HG03432 (cell line): ENCODE measurements around the gene EEIG2.

Source experiments
- ATAC-seq: cut with Tn5 transposase; IDR thresholded peaks from one replicate; pipeline ENCODE4 v1.9.1; 2021; ENCODE audit warnings: mild to moderate bottlenecking, moderate library complexity; ENCODE audit not compliant: unreplicated experiment

The EEIG2 gene

DNA sequence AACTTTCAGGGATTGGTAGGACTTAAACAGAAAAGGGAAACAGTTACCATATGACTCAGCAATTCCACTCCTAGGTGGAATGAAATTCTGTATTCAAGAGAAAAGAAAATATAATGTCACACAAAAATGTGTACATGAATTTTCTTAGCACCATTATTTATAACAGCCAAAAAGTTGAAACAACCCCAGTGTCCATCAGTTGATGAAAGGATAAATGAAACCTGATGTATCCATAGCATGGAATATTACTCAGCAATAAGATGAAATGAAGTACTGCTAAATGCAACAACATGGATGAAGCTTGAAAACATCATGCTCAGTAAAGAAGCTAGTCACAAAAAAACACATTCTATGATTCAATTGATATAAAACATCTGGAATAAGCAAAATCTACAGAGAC, 15.5 kb downstream of the EEIG2 start:
- ATAC-seq, result no peak

DNA sequence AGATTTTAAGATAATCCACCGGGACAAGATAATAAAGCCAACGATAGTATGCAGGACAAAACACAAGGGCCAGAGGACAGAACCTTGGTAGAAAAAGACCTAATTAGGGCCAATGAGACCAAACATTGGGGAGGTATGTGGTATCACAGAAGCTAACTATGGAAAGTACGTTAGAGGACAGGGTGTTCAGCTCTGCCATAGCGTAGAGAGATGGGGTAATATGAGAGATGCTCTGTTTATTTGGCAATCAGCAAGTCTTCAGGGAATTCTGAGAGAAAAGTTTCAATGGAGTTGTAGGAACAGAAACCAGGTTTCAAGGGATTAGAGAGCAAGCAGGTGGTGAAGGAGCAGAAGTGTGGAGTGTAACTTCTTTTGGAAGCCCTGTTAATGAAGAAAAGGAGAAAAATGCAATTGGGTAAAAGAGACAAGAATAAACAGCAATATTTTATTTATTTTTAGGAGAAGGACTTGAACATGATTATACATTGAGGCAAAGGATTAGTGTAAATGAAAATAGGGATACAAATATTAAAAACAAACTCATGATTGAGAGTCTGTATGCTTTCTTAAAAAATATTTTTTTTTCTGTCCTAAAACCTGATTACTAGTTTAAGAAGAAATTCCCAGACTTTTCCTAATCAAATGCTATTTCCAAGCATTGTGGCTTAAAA, 24.0 kb downstream of the EEIG2 start:
- ATAC-seq, result peak; percentile 14

DNA sequence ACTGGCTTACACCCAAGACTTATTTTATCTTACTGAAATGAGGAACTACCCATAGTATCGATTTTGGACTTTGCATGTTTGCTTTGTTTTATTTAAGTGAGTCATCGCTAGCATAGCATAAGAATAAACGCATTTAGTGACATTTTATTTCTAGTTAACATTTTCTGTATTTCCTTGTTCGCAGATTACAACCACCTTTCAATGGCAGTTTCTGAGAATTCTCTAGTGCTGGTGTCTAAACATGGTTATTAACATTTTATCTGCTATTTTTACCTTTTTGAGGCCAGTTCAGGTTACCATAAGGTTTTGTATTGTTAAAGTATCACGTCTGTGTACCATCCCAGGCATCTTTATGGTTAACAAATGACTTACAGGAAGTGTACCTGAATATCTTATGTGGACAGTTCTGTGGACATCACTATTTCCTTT, 24.5 kb downstream of the EEIG2 start:
- ATAC-seq, result peak; percentile 77

DNA sequence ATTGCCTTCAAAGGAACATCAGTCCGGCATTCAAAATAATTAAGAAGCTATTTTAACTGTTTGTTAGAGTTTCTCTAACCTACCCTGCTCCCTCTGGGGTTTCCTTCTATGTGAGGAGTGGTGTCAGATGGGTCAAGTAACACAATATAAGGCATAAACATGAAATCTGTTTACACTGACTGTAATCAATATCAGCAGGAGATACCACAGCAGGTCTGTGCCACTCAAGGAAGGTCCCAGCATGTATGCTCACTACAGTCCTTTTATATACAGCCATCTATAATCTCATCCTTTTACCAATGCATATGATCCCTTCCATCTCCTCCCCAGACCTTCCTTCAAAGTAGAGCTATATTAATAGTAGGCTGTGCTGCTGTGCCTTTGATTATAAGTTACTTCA, 25.4 kb downstream of the EEIG2 start:
- ATAC-seq, result no peak

DNA sequence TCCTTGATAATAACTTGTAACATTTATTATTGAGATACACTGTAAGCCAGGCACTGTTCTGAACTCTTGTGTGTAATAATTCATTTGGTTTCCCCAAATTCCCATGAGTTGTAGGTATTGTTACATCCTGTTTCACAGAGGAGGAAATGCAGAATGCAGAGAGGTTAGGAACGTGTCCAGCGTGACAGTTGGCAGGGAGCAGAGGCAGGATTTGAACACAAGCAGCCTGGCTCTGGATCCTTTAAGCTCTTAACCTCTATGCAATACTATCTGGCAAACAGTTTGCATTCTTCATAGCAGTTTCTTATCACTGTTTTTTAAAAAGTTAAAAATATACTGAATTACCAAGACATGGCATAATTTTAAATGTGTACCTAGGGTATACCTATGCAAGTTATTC, 30.5 kb downstream of the EEIG2 start:
- ATAC-seq, result no peak

DNA sequence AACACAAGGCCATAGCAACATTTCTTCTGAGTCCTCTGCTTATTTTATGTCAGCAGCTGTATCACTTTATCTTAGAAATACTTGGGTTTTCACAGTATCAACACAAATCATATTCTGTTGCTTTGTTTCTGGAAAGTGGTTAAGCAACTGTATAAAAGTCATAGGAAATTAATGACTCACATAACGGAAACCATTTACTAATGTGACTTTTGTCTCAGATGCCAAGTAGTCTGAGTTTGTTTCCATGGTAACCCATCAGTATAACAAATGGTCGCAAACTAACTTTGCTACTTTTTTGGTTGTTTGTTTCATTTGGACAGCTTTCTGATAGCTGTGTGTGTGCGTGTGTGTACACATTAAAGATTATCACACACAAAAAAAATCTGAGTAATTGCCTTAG, 31.1 kb downstream of the EEIG2 start:
- ATAC-seq, result no peak

DNA sequence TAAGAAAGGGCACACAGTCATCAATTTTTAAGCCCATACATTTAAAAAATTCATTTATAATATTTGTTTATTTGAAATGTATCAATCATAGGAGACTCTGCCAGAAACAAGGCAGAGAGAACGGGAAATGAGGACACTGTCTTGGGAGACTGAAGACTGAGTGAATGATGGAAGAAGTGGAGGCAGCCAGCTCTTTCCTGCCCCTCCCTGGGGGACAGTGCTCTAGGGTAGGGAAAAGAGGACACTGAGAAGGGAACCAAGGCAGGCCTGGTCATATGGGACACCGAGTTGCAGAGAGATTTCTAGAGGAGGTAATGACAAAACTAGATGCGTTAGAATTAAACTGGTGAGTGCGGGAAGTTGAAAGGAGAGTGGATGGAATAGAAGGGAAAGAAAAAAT, 31.6 kb downstream of the EEIG2 start:
- no peak for ATAC-seq

DNA sequence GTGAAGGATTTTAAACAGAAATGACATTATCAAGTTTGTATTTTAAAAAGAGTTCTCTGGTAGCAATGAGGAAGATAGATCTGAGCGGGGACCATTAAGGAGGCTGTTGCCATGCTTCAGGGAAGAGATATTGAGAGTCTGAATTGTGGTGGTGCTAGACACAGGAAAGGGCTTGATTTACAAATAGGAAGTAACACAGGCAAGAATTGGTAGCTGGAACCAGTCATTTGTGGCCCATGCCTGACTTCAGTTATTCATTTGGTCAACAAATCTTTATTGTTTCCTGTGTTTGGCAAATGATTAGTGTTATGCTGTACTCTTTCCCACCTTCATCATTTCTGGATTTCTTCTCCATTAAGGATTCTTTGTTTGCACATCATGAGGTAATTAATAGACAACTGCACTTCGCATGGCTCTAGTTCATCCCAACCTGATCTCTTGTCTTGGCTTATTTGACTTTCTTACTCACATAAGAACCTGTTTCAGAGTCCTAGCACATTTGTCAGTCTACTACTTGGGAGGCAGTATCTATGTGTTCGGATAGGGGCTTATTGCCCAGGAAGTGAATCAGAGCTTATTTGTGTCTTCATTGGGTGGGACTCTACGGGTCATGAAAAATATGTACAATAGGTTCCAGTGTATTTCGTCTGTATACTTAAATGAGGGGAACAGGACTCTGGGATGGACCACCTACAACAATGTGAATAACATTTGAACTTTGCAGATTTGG, 32.3 kb downstream of the EEIG2 start:
- ATAC-seq, result peak; percentile 73

DNA sequence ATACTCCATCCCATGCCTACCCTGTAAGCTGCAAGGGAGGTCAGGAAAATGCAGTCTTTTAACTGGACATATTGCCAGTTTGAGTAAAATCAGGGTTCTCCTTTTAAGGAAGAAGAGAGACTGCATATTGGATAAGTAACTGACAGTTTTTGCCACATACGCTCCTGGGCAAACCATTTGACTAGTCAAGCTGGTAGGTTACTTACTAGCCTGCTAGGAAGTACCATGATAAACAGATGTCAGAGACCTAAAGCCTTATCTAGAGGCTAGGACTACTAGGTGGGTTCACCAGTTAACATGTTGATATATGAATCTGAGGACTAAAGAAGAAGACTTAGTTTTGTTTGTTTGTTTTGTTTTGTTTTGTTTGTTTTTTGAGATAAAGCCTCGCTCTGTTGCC, 33.5 kb downstream of the EEIG2 start:
- no peak for ATAC-seq

DNA sequence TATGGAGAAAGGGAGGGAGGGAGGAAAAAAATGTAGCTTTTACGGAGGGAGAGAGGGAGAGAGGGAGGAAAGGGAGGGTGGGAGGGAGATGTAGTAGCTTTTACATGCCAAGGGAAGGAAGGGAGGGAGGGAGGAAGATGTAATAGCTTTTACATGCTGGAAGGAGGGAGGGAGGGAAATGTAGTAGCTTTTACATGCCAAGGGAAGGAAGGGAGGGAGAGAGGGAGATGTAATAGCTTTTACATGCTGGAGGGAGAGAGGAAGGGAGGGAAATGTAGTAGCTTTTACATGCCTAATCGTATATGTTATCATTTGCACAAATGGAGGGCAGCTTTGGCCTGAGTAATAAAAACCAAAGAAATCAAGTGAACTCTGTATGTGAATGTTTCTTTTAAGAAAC, 35.6 kb downstream of the EEIG2 start:
- ATAC-seq, result no peak

DNA sequence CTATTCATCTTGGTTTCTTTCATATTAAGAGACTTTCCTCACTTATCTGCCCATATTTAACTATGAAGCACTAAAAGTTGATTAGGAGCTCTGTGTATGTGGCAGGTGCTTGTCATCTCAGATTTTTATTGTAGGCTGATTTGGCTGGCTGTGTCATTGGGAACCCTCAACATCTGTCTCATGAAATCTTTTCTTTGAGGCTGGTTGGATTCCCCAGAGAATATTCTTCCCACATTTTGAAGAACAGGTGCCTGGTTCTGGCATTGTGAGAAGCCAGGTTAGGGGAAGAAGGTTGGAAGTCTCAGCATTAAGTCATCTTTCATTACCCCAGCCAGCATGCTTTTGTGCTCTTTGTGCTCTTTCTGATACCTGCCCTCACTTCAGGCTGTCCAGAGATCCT, 37.1 kb downstream of the EEIG2 start:
- no peak for ATAC-seq

DNA sequence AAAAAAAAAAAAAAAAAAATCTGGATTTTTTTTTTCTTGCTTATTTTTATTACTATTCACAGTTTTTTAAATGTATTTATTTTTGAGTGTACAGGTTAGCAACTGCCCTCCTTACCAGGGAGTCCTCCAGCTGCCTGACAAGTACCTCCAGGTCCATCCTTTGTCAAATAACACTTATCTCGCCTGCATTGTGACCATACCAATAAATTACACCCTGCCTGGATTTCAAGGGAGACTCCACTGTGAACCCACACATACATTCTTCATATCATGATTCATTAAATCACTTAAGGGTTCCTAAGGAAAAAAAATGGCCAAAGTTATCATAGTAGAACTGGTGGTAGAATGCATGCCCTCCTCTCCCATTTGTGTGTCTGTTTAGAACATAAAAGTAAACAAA, 38.4 kb downstream of the EEIG2 start:
- no peak for ATAC-seq

DNA sequence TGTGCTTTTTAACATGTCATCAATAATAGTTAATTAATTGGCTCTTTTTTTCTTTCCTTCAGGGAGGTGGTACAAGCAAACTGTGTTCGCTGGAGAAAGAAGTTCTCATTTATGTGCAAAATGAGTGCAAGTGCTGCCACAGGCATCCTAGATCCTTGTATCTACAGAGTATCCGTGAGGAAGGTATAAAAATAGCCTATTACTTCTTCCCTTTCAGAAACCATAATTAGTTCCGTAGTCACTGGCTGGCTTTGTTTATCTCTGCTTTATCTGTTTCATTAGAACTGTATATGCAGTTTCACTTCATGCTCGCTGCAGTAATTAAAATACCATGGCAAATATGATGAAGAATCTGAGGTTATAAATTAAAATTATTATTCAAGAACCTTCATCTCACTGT, 40.6 kb downstream of the EEIG2 start:
- ATAC-seq, result no peak

DNA sequence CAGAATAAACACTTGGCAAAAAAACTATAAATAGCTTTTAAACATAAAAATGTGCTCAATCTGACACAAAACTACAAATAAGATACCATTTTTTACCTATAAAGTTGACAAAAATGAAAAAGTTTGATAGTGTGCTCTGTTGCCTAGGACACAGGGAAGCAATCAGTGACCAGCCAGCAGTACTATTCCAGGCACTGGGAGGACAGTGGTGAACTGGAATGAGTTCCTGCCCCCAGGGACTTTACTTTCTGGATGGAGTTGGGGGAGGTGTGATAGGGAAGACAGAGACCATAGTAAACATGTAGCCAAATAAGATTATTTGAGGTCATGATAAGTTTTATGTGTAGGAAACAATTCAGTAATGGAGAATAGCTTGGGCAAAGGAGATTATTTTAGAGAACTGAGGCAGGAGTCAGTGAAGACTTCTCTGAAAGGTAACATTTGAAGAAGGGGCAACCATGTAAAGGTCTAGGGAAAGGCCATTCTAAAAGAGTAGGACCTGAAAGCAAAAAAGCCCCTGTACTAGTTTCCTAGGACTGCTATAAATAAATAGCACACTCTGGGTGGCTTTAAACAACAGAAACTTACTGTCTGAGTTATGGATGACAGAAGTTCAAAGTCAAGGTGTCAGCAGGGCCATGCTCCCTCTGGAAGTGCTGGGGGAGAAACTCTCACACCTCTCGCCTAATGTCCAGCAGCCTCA, 42.0 kb downstream of the EEIG2 start:
- ATAC-seq, result no peak

DNA sequence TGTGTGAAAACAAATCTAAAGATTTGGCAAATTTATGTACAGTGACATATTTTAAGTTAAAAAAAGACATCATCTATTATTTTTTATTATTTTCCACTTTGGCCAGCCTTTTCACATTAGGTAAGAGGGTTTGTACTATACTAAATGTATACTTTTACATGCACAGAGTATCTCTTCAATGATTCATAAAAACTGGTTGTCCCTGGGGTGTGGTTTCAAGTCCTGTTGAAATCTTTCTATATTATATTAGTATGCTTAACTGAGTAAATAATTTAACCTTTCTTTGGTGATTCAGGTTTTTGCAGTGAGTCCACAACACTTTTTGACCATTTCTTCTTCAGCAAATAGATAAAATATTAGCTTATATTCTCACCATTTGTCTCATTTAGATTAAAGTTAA, 45.7 kb downstream of the EEIG2 start:
- no peak for ATAC-seq

DNA sequence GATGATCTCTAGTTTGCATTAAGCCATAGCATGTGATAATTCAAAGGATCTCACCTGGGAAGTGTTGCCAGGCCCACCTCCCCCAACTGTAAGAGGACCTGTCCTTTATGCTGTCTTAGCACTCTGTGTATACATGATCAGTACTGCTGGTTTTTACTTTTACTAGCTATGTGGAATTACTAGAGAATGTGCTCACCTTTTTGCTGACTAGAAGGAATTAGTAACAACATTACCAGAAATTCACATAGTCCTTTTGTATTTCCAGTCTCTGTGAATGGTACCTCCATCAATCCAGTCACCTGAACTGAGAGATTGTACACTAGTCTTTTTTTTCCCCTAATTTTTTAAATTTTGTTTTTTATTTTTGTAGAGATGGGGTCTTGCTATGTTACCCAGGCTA, 46.6 kb downstream of the EEIG2 start:
- ATAC-seq, result no peak

DNA sequence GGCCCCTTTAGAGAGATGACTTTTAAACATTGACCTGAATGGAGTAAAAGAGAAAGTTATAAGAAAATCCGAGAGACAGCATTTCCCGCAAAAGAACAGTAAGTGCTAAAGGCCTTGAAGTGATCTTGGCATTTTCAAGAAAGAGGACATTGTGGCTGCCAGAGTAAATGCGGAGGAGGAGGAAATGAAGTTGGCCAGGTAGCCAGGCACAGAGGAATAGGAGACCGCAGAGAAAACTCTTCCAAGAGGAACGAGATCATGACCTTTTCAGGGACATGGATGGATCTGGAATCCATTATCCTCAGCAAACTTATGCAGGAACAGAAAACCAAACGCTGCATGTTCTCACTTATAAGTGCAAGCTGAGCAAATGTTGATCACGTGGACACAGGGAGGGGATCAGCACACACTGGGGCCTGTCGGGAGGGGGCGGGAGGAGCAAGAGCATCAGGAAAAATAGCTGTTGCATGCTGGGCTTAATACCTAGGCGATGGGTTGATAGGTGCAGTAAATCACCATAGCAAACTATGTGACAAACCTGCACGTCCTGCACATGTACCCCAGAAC, 49.7 kb downstream of the EEIG2 start:
- ATAC-seq, result no peak
